ENCODE measurements around the gene AGBL1.

GRCh38 chr15:86557018-86557550, 477.4 kb downstream of the AGBL1 start:
- TF ChIP-seq POLR2A (IDR thresholded peaks at IDR 0.05; ENCODE audit: low read length) (no peak), GATA1 (IDR thresholded peaks at IDR 0.05; ENCODE audit: low read depth, low read length) (no peak)
